GM19452 (cell line): ENCODE data around the gene PRAMEF2.
"Not testable (repeated sequence)": the region's sequence is repeated elsewhere in the genome, so short reads cannot be mapped to it uniquely, and the experiment has no call there.

Experiments used
- ATAC-seq: cut with Tn5 transposase; IDR thresholded peaks from one replicate; pipeline ENCODE4 v1.9.1; 2021; ENCODE audit not compliant: unreplicated experiment

PRAMEF2 gene

GRCh38 chr1:12856786-12857185, at the start of gene PRAMEF2:
Gene PRAMEF2, plus strand, starts transcription at chr1:12857086. Its CDS starts 1,924 bp downstream, at chr1:12859010.
- ATAC-seq = not testable (repeated sequence)

GRCh38 chr1:12809933-12810332, 47.0 kb upstream of the PRAMEF2 start:
- ATAC-seq = no peak

- no peak for ATAC-seq
Observed at GRCh38 chr1:12810691-12811408, 46.0 kb upstream of the PRAMEF2 start.

GRCh38 chr1:12811409-12811784, 45.5 kb upstream of the PRAMEF2 start:
- no peak for ATAC-seq

GRCh38 chr1:12819061-12819460, 37.8 kb upstream of the PRAMEF2 start:
- not testable (repeated sequence) for ATAC-seq

- ATAC-seq = not testable (repeated sequence)
Observed at GRCh38 chr1:12831310-12831709, 25.6 kb upstream of the PRAMEF2 start, which contains the start of gene PRAMEF11. Gene PRAMEF11, minus strand, starts transcription at chr1:12831410. Its CDS starts 2,621 bp downstream, at chr1:12828789.

GRCh38 chr1:12833251-12833650, 23.6 kb upstream of the PRAMEF2 start:
- not testable (repeated sequence) for ATAC-seq

GRCh38 chr1:12848620-12849019, 8.3 kb upstream of the PRAMEF2 start, which contains the start of gene HNRNPCL1:
Gene HNRNPCL1, minus strand, starts transcription at chr1:12848720. Its CDS starts 431 bp downstream, at chr1:12848289.
- not testable (repeated sequence) for ATAC-seq

- no peak for ATAC-seq
Observed at GRCh38 chr1:12851779-12852178, 5.1 kb upstream of the PRAMEF2 start.

- not testable (repeated sequence) for ATAC-seq
Observed at GRCh38 chr1:12863131-12863880, 6.4 kb downstream of the PRAMEF2 start.

GRCh38 chr1:12878453-12878852, 21.6 kb downstream of the PRAMEF2 start:
- ATAC-seq = not testable (repeated sequence)

- not testable (repeated sequence) for ATAC-seq
Observed at GRCh38 chr1:12886101-12886500, 29.2 kb downstream of the PRAMEF2 start, which contains the start of gene PRAMEF4. Gene PRAMEF4, minus strand, starts transcription at chr1:12886201. Its CDS starts 2,807 bp downstream, at chr1:12883394.

GRCh38 chr1:12898170-12898569, 41.3 kb downstream of the PRAMEF2 start, which contains the start of gene PRAMEF10:
Gene PRAMEF10, minus strand, starts transcription at chr1:12898270. Its CDS starts 2,423 bp downstream, at chr1:12895847.
- not testable (repeated sequence) for ATAC-seq

GRCh38 chr1:12899186-12899585, 42.3 kb downstream of the PRAMEF2 start:
- ATAC-seq = not testable (repeated sequence)

- ATAC-seq = not testable (repeated sequence)
Observed at GRCh38 chr1:12903793-12904572, 47.1 kb downstream of the PRAMEF2 start.
